Measurements from ENCODE around the gene CADPS2.

The CADPS2 gene

DNA sequence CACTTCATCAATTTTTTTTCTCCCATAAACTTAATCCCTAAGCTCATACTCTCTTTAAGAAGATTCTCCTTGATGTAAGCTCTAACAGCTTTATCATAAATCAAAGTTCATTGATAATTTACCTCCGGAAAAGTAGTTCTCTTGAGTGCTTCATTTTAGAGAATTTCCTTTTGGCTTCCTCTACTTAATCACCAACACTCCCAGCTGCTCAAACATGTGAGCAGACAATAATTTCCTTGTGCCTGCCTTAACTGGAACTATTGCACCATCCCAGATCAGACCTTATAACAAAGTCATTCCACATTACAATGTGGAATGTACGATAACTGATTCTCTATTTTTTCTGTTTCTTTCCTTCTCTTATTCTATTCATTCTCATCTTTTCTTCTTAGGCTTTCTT is 587.6 kb downstream of the CADPS2 start:
- TF ChIP-seq, protein P1, sequence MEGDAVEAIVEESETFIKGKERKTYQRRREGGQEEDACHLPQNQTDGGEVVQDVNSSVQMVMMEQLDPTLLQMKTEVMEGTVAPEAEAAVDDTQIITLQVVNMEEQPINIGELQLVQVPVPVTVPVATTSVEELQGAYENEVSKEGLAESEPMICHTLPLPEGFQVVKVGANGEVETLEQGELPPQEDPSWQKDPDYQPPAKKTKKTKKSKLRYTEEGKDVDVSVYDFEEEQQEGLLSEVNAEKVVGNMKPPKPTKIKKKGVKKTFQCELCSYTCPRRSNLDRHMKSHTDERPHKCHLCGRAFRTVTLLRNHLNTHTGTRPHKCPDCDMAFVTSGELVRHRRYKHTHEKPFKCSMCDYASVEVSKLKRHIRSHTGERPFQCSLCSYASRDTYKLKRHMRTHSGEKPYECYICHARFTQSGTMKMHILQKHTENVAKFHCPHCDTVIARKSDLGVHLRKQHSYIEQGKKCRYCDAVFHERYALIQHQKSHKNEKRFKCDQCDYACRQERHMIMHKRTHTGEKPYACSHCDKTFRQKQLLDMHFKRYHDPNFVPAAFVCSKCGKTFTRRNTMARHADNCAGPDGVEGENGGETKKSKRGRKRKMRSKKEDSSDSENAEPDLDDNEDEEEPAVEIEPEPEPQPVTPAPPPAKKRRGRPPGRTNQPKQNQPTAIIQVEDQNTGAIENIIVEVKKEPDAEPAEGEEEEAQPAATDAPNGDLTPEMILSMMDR (IDR thresholded peaks at IDR 0.05; ENCODE audit: poor library complexity, severe bottlenecking) = no peak

GRCh38 chr7:122298131-122298530 is 588.1 kb downstream of the CADPS2 start:
- ATAC-seq (ENCODE audit: low read depth) = no peak
- H3K4me3 ChIP-seq (ENCODE audit: severe bottlenecking) = no peak overlapping the region
- no peaks in the 10 kb centered on the region for H3K36me3 ChIP-seq (ENCODE audit: low read depth)
- no peak overlapping the region for H3K27ac ChIP-seq (ENCODE audit: poor library complexity, severe bottlenecking)
- H3K27me3 ChIP-seq (ENCODE audit: insufficient read depth, poor library complexity, severe bottlenecking) = peaks cover 69% of the 10 kb centered on the region
- no peaks in the 10 kb centered on the region for H3K9me3 ChIP-seq (ENCODE audit: severe bottlenecking)
- TF ChIP-seq, protein P1 (IDR thresholded peaks at IDR 0.05; ENCODE audit: poor library complexity, severe bottlenecking) = no peak
- DNase-seq (ENCODE audit: low spot score) = no peak
- no peaks in the 10 kb centered on the region for H3K4me1 ChIP-seq (ENCODE audit: insufficient read depth, poor library complexity, severe bottlenecking)

More for the DNA sequence above, 587.6 kb downstream of the CADPS2 start:
- Histone ChIP-seq H3K27me3 (ENCODE audit: insufficient read depth, poor library complexity, severe bottlenecking) (peaks cover 74% of the 10 kb centered on the region), H3K27ac (ENCODE audit: poor library complexity, severe bottlenecking) (no peak overlapping the region), H3K4me1 (ENCODE audit: insufficient read depth, poor library complexity, severe bottlenecking) (no peaks in the 10 kb centered on the region), H3K9me3 (ENCODE audit: severe bottlenecking) (no peaks in the 10 kb centered on the region), H3K4me3 (ENCODE audit: severe bottlenecking) (no peak overlapping the region), H3K36me3 (ENCODE audit: low read depth) (no peaks in the 10 kb centered on the region)
- ATAC-seq (ENCODE audit: low read depth) = no peak
- no peak for DNase-seq (ENCODE audit: low spot score)

DNA sequence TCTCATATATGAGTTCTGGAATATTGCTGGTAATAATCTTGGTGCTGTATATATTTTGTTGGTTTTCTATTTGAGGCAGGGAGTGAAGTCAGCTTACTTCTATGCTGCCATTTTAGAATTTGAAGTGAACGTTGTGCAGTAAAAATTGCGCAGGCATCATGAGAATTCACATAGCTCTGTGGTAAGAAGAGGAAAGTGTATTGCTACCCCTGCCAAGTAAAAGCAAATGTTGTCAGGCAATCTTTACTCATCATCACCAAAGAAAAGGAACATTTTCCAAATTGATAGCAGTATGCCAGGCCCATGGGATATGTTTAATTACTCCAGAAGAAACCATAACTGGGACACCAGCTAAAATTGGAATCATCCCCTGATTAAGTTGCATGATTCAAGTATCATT is 595.1 kb downstream of the CADPS2 start:
- no peaks in the 10 kb centered on the region for H3K9me3 ChIP-seq (ENCODE audit: severe bottlenecking)
- H3K27ac ChIP-seq (ENCODE audit: poor library complexity, severe bottlenecking) = no peak overlapping the region
- TF ChIP-seq, protein P1 (IDR thresholded peaks at IDR 0.05; ENCODE audit: poor library complexity, severe bottlenecking) = no peak
- no peaks in the 10 kb centered on the region for H3K36me3 ChIP-seq (ENCODE audit: low read depth)
- DNase-seq (ENCODE audit: low spot score) (no peak), ATAC-seq (ENCODE audit: low read depth) (no peak)
- no peak overlapping the region for H3K4me3 ChIP-seq (ENCODE audit: severe bottlenecking)
- peaks cover 6% of the 10 kb centered on the region for H3K27me3 ChIP-seq (ENCODE audit: insufficient read depth, poor library complexity, severe bottlenecking)
- H3K4me1 ChIP-seq (ENCODE audit: insufficient read depth, poor library complexity, severe bottlenecking) = no peaks in the 10 kb centered on the region

DNA sequence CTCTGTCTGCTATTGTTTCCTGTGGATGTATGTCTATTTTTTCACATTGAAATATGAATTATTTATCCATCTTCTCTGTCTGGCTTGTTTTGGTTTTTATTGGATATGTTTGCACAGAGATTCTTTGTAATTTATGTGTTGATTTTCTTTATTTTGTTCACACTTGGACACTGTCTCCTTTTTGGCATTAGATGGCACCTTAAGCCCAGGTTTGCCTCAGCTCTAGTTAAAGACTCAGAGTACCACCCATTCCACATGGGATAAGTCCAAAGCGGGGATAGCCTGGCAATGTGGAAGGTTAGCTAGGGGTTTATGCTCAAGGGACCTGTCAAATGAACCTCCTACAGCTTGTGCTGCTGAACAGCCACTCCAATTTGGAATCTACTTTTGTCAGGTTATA is 595.8 kb downstream of the CADPS2 start:
- H3K27me3 ChIP-seq (ENCODE audit: insufficient read depth, poor library complexity, severe bottlenecking) = peaks cover 4% of the 10 kb centered on the region

DNA sequence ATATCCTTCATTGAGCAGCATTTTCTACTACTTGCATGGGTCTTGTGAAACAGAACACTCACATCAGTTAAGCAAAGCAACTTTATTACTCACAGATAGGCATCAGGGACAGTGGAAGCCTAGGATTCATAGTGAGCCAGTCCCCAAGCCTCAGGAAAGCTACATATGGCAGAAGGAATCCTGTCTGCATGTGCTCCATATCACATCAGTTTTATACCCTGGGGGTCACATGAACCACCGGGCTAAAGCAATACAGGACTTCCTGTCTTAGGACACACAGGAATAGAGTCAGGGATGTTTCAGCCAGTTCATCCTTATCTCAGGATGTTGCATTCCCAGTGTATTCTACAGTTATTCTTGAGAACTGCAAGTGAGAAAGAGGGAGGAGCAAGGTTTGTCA is 596.8 kb downstream of the CADPS2 start:
- H3K4me3 ChIP-seq (ENCODE audit: severe bottlenecking) = no peak overlapping the region
- H3K9me3 ChIP-seq (ENCODE audit: severe bottlenecking) = no peaks in the 10 kb centered on the region
- H3K27me3 ChIP-seq (ENCODE audit: insufficient read depth, poor library complexity, severe bottlenecking) = no peaks in the 10 kb centered on the region
- H3K4me1 ChIP-seq (ENCODE audit: insufficient read depth, poor library complexity, severe bottlenecking) = peaks cover 8% of the 10 kb centered on the region
- no peak overlapping the region for H3K27ac ChIP-seq (ENCODE audit: poor library complexity, severe bottlenecking)
- DNase-seq (ENCODE audit: low spot score) (no peak), ATAC-seq (ENCODE audit: low read depth) (no peak)
- no peaks in the 10 kb centered on the region for H3K36me3 ChIP-seq (ENCODE audit: low read depth)
- TF ChIP-seq, protein P1 (IDR thresholded peaks at IDR 0.05; ENCODE audit: poor library complexity, severe bottlenecking) = no peak

More for the DNA sequence above, 595.8 kb downstream of the CADPS2 start:
- DNase-seq (ENCODE audit: low spot score) (no peak), ATAC-seq (ENCODE audit: low read depth) (no peak)
- peaks cover 2% of the 10 kb centered on the region for H3K4me1 ChIP-seq (ENCODE audit: insufficient read depth, poor library complexity, severe bottlenecking)
- H3K4me3 ChIP-seq (ENCODE audit: severe bottlenecking) = no peak overlapping the region
- no peaks in the 10 kb centered on the region for H3K9me3 ChIP-seq (ENCODE audit: severe bottlenecking)
- H3K36me3 ChIP-seq (ENCODE audit: low read depth) = no peaks in the 10 kb centered on the region
- no peak overlapping the region for H3K27ac ChIP-seq (ENCODE audit: poor library complexity, severe bottlenecking)
- TF ChIP-seq, protein P1 (IDR thresholded peaks at IDR 0.05; ENCODE audit: poor library complexity, severe bottlenecking) = no peak
